ENCODE data around the gene ESR1. TPM values are rescaled to one million over a fixed set of nuclear protein-coding genes. Genes with fewer than 3 reads are reported as not detected.

ESR1 gene
- 100 to 1,000 TPM in 3 of 4 donors, 10 to 100 TPM in 1; 29.1 to 225 (median 141) TPM for total RNA-seq

DNA sequence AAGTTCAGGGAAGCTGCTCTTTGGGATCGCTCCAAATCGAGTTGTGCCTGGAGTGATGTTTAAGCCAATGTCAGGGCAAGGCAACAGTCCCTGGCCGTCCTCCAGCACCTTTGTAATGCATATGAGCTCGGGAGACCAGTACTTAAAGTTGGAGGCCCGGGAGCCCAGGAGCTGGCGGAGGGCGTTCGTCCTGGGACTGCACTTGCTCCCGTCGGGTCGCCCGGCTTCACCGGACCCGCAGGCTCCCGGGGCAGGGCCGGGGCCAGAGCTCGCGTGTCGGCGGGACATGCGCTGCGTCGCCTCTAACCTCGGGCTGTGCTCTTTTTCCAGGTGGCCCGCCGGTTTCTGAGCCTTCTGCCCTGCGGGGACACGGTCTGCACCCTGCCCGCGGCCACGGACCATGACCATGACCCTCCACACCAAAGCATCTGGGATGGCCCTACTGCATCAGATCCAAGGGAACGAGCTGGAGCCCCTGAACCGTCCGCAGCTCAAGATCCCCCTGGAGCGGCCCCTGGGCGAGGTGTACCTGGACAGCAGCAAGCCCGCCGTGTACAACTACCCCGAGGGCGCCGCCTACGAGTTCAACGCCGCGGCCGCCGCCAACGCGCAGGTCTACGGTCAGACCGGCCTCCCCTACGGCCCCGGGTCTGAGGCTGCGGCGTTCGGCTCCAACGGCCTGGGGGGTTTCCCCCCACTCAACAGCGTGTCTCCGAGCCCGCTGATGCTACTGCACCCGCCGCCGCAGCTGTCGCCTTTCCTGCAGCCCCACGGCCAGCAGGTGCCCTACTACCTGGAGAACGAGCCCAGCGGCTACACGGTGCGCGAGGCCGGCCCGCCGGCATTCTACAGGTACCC is at the start of gene ESR1:
TSS of gene ESR1 (plus strand) at position 170 of the 858 bp plus-strand sequence. CDS start at position 401, 231 bp downstream.
- peak within 1 kb of the TSS; percentile 44 to 59 for H3K4me3 ChIP-seq
- intact Hi-C loops (cut with DNase I; ENCODE audit: low total_unique reads) = no loop called here
- H3K27ac ChIP-seq = peak within 1 kb of the TSS; percentile 95 to 99
- H3K27me3 ChIP-seq = no peaks in the 10 kb centered on the region
- DNase-seq = peak; percentile 71 to 83
- no peaks in the 10 kb centered on the region for H3K36me3 ChIP-seq
- TF ChIP-seq CTCF (IDR thresholded peaks at IDR 0.05) (peak in 1 of 4 experiments; percentile 2), POLR2A (IDR thresholded peaks at IDR 0.05) (peak; percentile 39 to 51)
- H3K9me3 ChIP-seq = no peaks in the 10 kb centered on the region
- no peaks in the 10 kb centered on the region for H3K4me1 ChIP-seq

DNA sequence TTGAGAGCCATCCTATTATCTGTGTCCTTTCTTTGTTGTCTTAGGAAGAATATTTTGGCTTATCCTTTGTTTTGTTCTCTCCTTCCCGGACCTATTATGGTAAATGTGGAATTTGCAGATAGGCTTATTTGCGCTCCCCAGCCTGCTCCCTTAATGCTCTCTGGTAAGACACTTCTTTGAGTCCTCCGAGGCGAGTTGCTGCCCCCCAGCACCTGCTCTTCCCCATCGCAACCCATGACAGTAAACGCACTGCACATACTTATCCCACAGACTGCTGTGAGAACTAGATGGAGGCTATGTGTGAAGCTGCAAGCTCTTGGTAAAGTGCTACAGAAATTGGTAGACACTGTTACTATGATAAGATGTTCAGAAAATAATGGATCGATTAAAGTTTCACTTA is 47.0 kb upstream of the ESR1 start:
- no peak for DNase-seq
- intact Hi-C loops (cut with DNase I; ENCODE audit: low total_unique reads) = loop anchor here (10.0 kb wide), 1 partner anchor 374 kb away; no protein-coding TSS in a partner anchor
- H3K36me3 ChIP-seq = no peaks in the 10 kb centered on the region
- no peak for TF ChIP-seq CTCF (IDR thresholded peaks at IDR 0.05)
- H3K27ac ChIP-seq = no peak overlapping the region
- H3K27me3 ChIP-seq = no peaks in the 10 kb centered on the region
- no peak overlapping the region for H3K4me3 ChIP-seq
- peaks cover 0 to 6% of the 10 kb centered on the region in 2 donors for H3K4me1 ChIP-seq
- no peaks in the 10 kb centered on the region for H3K9me3 ChIP-seq

GRCh38 chr6:151761851-151762250 is 45.6 kb upstream of the ESR1 start:
- Histone ChIP-seq H3K27me3 (no peaks in the 10 kb centered on the region), H3K9me3 (no peaks in the 10 kb centered on the region), H3K4me1 (peaks cover 0 to 9% of the 10 kb centered on the region in 2 donors), H3K36me3 (no peaks in the 10 kb centered on the region), H3K4me3 (no peak overlapping the region), H3K27ac (peak overlapping the region in 1 of 2 donors; percentile 5)
- intact Hi-C loops (cut with DNase I; ENCODE audit: low total_unique reads) = loop anchor here (10.0 kb wide), 1 partner anchor 373 kb away; no protein-coding TSS in a partner anchor
- no peak for DNase-seq
- TF ChIP-seq POLR2A (IDR thresholded peaks at IDR 0.05) = no peak
- no peak for TF ChIP-seq CTCF (IDR thresholded peaks at IDR 0.05)

GRCh38 chr6:151762817-151763216 is 44.7 kb upstream of the ESR1 start:
- peaks cover 0 to 9% of the 10 kb centered on the region in 2 donors for H3K4me1 ChIP-seq
- no peak for TF ChIP-seq POLR2A (IDR thresholded peaks at IDR 0.05)
- no peak for TF ChIP-seq CTCF (IDR thresholded peaks at IDR 0.05)
- no peaks in the 10 kb centered on the region for H3K9me3 ChIP-seq
- DNase-seq = no peak
- peak overlapping the region; percentile 79 to 84 for H3K27ac ChIP-seq
- peak overlapping the region in 1 of 2 donors; percentile 42 for H3K4me3 ChIP-seq
- no peaks in the 10 kb centered on the region for H3K27me3 ChIP-seq
- no peaks in the 10 kb centered on the region for H3K36me3 ChIP-seq
- intact Hi-C loops (cut with DNase I; ENCODE audit: low total_unique reads) = loop anchor here (10.0 kb wide), 1 partner anchor 372 kb away; no protein-coding TSS in a partner anchor

DNA sequence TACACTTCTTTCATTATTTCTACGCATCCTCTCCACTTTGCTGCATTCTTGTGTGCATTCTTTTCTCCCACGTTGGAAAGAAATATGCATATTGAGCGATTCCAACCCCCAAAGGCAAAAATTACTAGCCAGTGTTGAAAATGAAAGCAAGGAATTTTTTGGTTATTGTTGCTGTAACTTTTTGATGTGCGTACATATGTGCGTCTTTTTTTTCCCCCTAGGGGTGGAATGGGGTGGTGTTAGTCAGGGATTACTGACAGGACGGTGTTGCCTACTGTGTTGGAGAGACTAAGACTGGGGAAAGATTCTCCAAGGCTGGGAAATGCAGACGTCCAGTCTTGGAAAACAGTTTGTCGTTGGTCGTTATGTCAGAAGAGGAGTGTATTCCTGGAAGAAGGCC is 44.2 kb upstream of the ESR1 start:
- peak; percentile 33 to 56 for DNase-seq
- Histone ChIP-seq H3K4me3 (peak overlapping the region in 1 of 2 donors; percentile 42), H3K36me3 (no peaks in the 10 kb centered on the region), H3K9me3 (no peaks in the 10 kb centered on the region), H3K27ac (peak overlapping the region; percentile 79 to 84), H3K27me3 (no peaks in the 10 kb centered on the region), H3K4me1 (peaks cover 0 to 9% of the 10 kb centered on the region in 2 donors)
- TF ChIP-seq POLR2A (IDR thresholded peaks at IDR 0.05) = no peak
- TF ChIP-seq CTCF (IDR thresholded peaks at IDR 0.05) = peak in 3 of 4 experiments; percentile 31 to 60 (median 54)
- intact Hi-C loops (cut with DNase I; ENCODE audit: low total_unique reads) = loop anchor here (10.0 kb wide), 1 partner anchor 371 kb away; no protein-coding TSS in a partner anchor

Measured in uterus (tissue), 4 donors.